GM12892 (cell line): ENCODE data around the gene VAV2.

Experiments used
- DNase-seq: peaks from one replicate; pipeline ENCODE4 v3.0.0; 2011; ENCODE audit not compliant: insufficient read length
- FAIRE-seq: peaks from 2 replicates; lab custom pipeline; 2011; peaks lifted over from hg19 to GRCh38; lab: Jason Lieb, UNC
- POLR2A ChIP-seq: IDR thresholded peaks from 2 replicates; pipeline ENCODE4 v1.6.1; 2011; ENCODE audit warnings: low read depth, low read length, control low read depth
- POLR2AphosphoS5 ChIP-seq: IDR thresholded peaks from 2 replicates; pipeline ENCODE4 v1.6.1; 2011; ENCODE audit warnings: low read depth, low read length, control low read depth
- TAF1 ChIP-seq: IDR thresholded peaks from 2 replicates; pipeline ENCODE4 v1.6.1; 2011; ENCODE audit warnings: low read depth, mild to moderate bottlenecking, control low read depth, low read length, borderline replicate concordance

The VAV2 gene

GRCh38 chr9:133942206-133942975 is 49.7 kb downstream of the VAV2 start:
- TF ChIP-seq TAF1 (no peak), POLR2A (no peak), POLR2AphosphoS5 (no peak)
- DNase-seq: no peak
- FAIRE-seq: no peak

DNA sequence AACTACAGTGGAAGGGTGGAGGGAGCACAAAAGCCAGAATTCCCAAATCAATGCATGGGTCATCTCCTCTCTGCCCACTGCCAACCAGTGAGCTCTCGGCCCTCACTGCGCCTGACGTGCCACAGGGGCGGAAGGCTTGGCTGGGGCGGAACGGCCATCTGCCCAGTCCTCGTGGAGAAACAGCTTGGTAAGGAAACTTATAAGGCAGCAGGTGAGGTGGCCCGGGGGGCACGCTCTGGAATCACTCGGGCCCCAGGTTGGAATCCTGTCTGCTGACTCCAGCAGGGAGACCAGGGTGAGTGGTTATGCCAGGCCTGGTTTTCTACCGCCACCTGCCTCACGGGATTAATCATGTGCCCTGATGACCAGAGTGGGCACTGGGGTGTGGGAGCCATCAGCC is 52.3 kb downstream of the VAV2 start:
- TF ChIP-seq POLR2A (no peak), POLR2AphosphoS5 (no peak), TAF1 (no peak)
- DNase-seq (no peak), FAIRE-seq (no peak)

DNA sequence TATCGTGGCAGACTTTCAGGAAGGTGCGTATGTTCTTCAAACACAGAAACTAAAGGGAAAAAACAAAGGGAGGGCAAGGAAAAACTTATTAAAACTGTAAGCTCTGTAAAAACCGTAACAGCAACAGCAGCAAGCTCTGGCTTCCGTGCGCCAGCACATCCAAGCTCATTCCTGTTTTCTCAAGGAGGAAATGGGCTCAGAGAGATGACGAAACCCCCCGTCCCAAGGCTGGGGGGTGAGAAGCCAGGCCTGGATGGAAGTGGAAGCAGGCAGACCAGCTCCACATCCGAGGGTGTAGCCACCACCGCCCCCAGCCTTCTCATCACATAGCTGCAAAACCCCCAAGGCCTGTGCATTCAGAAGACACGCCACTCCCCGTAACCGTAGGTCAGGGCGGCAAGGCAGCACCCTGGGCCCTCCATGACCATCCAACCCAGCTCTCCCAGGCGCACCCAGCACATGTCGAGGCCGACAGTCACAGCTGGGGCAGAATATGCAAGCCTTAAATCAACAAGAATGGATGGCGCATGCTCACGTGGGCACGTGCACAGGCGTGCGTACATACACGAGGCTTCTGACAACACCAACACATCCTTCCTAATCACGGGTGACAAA is 52.8 kb downstream of the VAV2 start:
- TF ChIP-seq TAF1: no peak
- no peak for TF ChIP-seq POLR2AphosphoS5
- TF ChIP-seq POLR2A: no peak
- FAIRE-seq (no peak), DNase-seq (no peak)

DNA sequence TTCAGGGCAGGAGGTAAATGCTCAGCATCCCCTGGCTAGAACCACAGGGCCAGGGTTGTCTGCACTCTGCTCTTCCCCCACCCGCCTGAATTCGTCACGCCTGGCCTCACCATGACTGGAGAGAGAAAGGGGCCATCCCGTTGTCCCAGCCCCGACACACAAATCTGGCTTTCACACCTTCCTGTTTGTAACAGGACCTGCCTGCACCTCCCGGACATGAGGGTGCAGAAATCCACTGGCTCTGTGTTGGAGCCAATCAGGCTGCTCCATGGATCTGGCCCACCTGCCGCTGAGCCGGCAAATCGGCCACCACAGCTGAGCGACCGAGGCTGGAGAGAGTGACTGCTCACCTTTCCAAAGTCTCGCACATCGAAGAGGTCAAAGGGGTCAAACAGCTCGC is 53.4 kb downstream of the VAV2 start:
- TF ChIP-seq POLR2A (no peak), POLR2AphosphoS5 (no peak), TAF1 (no peak)
- no peak for DNase-seq
- no peak for FAIRE-seq

DNA sequence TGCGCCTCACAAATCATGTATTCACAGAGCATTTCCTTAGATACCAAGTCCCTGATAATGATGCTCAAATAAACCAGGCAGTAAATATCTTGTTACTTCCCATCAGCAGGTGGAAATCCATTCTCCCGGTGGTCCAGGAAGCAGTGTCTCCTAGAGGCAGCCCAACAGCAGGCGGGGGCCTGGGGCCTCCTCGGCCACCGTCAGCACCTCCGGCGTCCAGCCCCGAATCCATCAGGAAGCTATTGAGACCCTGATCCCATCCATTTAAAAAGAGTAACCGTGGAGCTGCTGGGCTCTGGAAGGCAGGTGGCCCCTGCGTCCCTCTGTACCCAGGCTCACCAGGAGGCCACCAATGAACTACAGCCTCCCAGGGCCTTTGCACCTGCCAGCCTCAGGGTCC is 54.0 kb downstream of the VAV2 start:
- no peak for TF ChIP-seq POLR2A
- TF ChIP-seq TAF1: no peak
- no peak for FAIRE-seq

GRCh38 chr9:133937120-133937519 is 55.0 kb downstream of the VAV2 start:
- DNase-seq (no peak), FAIRE-seq (peak; percentile 69)
- TF ChIP-seq POLR2A: no peak
- TF ChIP-seq POLR2AphosphoS5: no peak
- TF ChIP-seq TAF1: no peak

More for the DNA sequence above, 54.0 kb downstream of the VAV2 start:
- DNase-seq: no peak

DNA sequence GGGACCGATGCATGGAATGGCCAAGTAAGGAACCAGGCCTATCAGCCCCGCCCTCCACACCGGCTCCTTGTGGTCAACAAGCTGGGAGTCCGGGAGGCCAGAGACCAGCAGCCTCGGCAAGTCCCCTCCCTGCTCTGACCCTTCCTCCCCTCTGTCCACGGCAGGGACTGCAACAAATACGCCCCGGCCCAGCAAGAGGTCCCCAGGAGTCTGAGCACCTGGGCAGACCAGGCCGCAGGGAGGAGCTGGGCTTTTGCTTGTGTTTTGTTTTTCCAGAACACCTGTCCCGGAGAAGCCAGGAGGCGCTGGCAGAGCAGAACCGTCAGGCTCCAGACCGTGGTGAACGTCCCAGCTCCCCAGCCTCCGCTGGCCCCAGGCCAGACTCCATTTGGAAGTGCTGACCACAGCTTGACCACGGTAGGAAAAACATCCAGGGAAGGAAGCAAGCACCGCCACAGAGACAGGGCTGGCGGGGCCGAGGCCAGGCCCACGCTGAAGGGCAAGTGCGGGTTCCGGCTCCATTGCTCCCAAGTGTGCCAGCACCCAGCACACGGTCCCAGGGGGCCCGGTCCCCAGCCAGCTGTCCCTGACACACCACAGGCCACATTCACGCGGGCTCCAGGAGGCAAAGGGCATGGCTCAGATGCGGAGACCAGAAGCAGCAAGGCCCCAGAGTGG is 56.7 kb downstream of the VAV2 start:
- no peak for FAIRE-seq
- TF ChIP-seq POLR2AphosphoS5 (no peak), POLR2A (no peak), TAF1 (no peak)
- no peak for DNase-seq

GRCh38 chr9:133934482-133935232 is 57.5 kb downstream of the VAV2 start:
- no peak for FAIRE-seq

DNA sequence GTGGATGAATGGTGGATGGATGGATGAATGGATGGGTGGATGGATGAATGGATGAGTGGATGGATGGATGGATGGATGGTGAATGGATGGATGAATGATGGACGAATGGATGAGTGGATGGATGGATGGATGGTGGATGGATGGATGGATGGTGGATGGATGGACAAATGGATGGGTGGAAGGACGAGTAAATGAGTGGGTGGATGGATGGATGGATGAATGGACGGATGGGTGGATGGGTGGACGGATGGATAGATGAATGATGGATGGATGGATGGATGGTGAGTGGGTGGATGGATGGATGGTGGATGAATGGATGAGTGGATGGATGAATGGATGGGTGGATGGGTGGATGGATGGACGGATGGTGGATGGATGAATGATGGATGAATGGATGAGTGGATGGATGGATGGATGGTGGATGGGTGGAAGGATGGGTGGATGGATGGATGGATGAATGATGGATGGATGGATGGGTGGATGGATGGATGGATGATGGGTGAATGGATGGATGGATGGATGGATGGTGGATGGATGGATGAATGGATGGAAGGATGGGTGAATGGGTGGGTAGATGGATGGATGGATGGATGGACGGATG is 58.6 kb downstream of the VAV2 start:
- no peak for DNase-seq
- TF ChIP-seq POLR2AphosphoS5: no peak
- TF ChIP-seq TAF1: no peak
- TF ChIP-seq POLR2A: no peak
- FAIRE-seq: no peak

More at GRCh38 chr9:133934482-133935232, 57.5 kb downstream of the VAV2 start:
- no peak for TF ChIP-seq TAF1
- TF ChIP-seq POLR2AphosphoS5: no peak
- no peak for TF ChIP-seq POLR2A
- DNase-seq: no peak

DNA sequence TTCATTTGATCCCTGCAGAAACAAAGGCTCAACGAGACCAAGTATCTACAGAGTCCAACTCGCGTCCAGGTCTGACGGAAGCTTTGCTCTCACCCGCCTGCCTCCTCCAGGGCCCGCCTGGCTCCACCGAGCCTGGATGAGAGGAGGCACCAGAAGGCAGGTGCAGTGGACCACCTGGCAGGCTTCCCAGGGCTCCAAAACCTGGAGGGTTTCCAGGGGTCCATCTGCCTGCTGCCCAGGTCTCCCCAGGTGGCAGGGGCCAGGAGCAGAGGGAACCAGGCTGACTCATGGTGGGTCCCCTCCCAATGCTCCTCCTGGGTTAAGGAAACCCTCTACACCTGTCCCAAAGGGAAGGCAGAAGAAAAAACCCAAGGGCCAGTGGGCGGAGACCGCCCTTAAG is 59.5 kb downstream of the VAV2 start:
- FAIRE-seq: no peak
- DNase-seq: no peak

More for the DNA sequence above, 59.5 kb downstream of the VAV2 start:
- TF ChIP-seq TAF1 (no peak), POLR2A (no peak), POLR2AphosphoS5 (no peak)
